GM12801 (cell line): ENCODE data around the gene UNG.

ENCODE experiments used
- CTCF ChIP-seq: IDR thresholded peaks from one replicate; pipeline ENCODE4 v1.5.1; 2011; ENCODE audit warnings: control low read depth; ENCODE audit not compliant: insufficient read length; ENCODE audit errors: extremely low read depth

The UNG gene

GRCh38 chr12:109156036-109156435 is 58.6 kb downstream of the UNG start:
- no peak for TF ChIP-seq CTCF

DNA sequence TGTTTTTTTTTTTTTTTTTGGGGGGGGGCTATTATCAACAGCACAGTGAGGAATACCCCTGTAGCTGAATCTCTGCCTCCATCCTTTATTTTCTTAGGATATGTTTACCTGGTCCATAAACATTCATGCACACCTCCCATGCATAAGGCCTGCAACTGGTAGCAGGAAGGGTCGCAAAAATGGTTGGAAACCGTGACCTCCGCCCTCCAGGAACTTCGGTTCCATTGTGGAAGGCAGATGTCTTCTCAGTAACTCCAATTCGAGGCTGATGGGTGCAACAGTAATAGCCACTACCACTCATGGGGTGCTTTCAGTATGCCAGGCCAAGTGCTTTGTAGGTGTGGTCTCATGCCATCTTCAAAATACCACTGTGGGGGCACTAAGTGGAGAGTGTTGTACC is 59.2 kb downstream of the UNG start:
- no peak for TF ChIP-seq CTCF

DNA sequence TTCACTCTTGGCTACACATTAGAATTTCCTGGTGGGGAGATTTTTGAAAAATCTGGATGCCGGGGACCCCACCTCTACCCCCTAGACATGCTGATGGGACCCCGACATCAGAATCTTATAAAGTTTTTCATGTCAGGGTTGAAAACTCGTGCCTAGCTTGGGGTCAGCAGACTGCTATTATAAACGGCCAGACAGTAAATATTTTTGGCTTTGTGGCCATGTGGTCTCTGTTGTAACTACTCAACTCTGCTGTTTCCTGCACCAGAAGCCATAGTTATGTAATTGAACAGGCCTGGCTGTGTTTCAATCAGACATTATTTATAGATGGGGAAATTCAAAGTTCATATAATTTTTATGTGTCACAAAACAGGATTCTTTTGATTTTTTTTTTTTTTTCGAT is 60.6 kb downstream of the UNG start:
- TF ChIP-seq CTCF, result no peak

GRCh38 chr12:109160433-109160832 is 63.0 kb downstream of the UNG start:
- no peak for TF ChIP-seq CTCF
